CD4-positive, alpha-beta T cell treated with Interleukin-4 for 1 hour (primary cell): ENCODE measurements around the gene WDTC1.

ENCODE experiments used
- DNase-seq, 2 donors: peaks; one replicate each; pipeline ENCODE4 v3.0.0-alpha.2; 2020 to 2022

Gene WDTC1

GRCh38 chr1:27303509-27303908, 69.1 kb downstream of the WDTC1 start:
- DNase-seq: no peak

GRCh38 chr1:27306071-27306470, 71.6 kb downstream of the WDTC1 start:
- DNase-seq: no peak

- no peak for DNase-seq
Measured at GRCh38 chr1:27306892-27307761, 72.7 kb downstream of the WDTC1 start.

GRCh38 chr1:27307874-27308598, 73.6 kb downstream of the WDTC1 start:
- DNase-seq: no peak

- DNase-seq: no peak
Measured at GRCh38 chr1:27314169-27314568, 79.7 kb downstream of the WDTC1 start.

GRCh38 chr1:27314737-27315136, 80.3 kb downstream of the WDTC1 start:
- DNase-seq: no peak

GRCh38 chr1:27316860-27317259, 82.4 kb downstream of the WDTC1 start:
- DNase-seq: no peak

GRCh38 chr1:27318136-27318535, 83.7 kb downstream of the WDTC1 start:
- DNase-seq: no peak

GRCh38 chr1:27318596-27318995, 84.2 kb downstream of the WDTC1 start:
- no peak for DNase-seq

GRCh38 chr1:27321813-27322568, 87.6 kb downstream of the WDTC1 start, which contains the start of gene TMEM222:
TMEM222 (plus strand) TSS chr1:27322163; CDS start chr1:27322198, 35 bp downstream.
- peak; percentile 96 to 97 for DNase-seq

GRCh38 chr1:27322569-27323240, 88.3 kb downstream of the WDTC1 start:
- DNase-seq: no peak

- DNase-seq: no peak
Measured at GRCh38 chr1:27325286-27325685, 90.9 kb downstream of the WDTC1 start.

GRCh38 chr1:27327964-27328363, 93.5 kb downstream of the WDTC1 start:
- no peak for DNase-seq

- no peak for DNase-seq
Measured at GRCh38 chr1:27330786-27331185, 96.4 kb downstream of the WDTC1 start.

GRCh38 chr1:27331426-27331825, 97.0 kb downstream of the WDTC1 start:
- DNase-seq: no peak

- DNase-seq: no peak
Measured at GRCh38 chr1:27331922-27332321, 97.5 kb downstream of the WDTC1 start.

- peak; percentile 59 to 71 for DNase-seq
Measured at GRCh38 chr1:27332536-27333281, 98.3 kb downstream of the WDTC1 start.

GRCh38 chr1:27333717-27334279, 99.4 kb downstream of the WDTC1 start:
- DNase-seq: no peak

GRCh38 chr1:27335506-27336422, 101.3 kb downstream of the WDTC1 start:
- DNase-seq: no peak

- DNase-seq: no peak
Measured at GRCh38 chr1:27336756-27337155, 102.3 kb downstream of the WDTC1 start.
